Calu3 (cell line): ENCODE measurements around the gene SLC35E2B. TPM values are rescaled to one million over a fixed set of nuclear protein-coding genes. Genes with fewer than 3 reads are reported as not detected.

Experiments
- BruUV-seq: library from RNA; stranded (reverse); fragments of 400-500 nt; replicated peaks from 2 replicates; lab custom pipeline; 2021; lab: Mats Ljungman, UMichigan
- CTCF ChIA-PET: fragments of 300-600 bp; sonication (Branson Sonifier 250); formaldehyde crosslinking; loops from one replicate; lab custom pipeline; 2022; ENCODE audit warnings: antibody characterized with exemption; lab: Charles Lee
- DNase-seq: peaks from one replicate; pipeline ENCODE4 v3.0.0; 2022
- H3K27ac Mint-ChIP-seq: one replicate; pipeline ENCODE4 v1.8.0; 2022; ENCODE audit warnings: mixed read lengths; ENCODE audit not compliant: unreplicated experiment
- H3K27me3 Mint-ChIP-seq: one replicate; pipeline ENCODE4 v1.8.0; 2022; ENCODE audit warnings: mixed read lengths; ENCODE audit not compliant: unreplicated experiment
- H3K36me3 Mint-ChIP-seq: one replicate; pipeline ENCODE4 v1.8.0; 2022; ENCODE audit warnings: mild to moderate bottlenecking, moderate library complexity, mixed read lengths; ENCODE audit not compliant: insufficient read depth, unreplicated experiment
- H3K4me1 Mint-ChIP-seq: one replicate; pipeline ENCODE4 v1.8.0; 2022; ENCODE audit warnings: mild to moderate bottlenecking, low read depth, mixed read lengths; ENCODE audit not compliant: unreplicated experiment
- H3K4me3 Mint-ChIP-seq: one replicate; pipeline ENCODE4 v1.8.0; 2022; ENCODE audit warnings: mild to moderate bottlenecking, low read depth, moderate library complexity, mixed read lengths; ENCODE audit not compliant: unreplicated experiment
- H3K9me3 Mint-ChIP-seq: one replicate; pipeline ENCODE4 v1.8.0; 2022; ENCODE audit warnings: low read depth, mixed read lengths; ENCODE audit not compliant: unreplicated experiment
- CTCF ChIP-seq: fragments of 200-600 bp; IDR thresholded peaks from one replicate; pipeline ENCODE4 v1.8.0; 2022; ENCODE audit warnings: antibody characterized with exemption; ENCODE audit not compliant: unreplicated experiment
- intact Hi-C: fragments of 100-400 bp; cut with micrococcal nuclease; formaldehyde crosslinking; loops from one replicate; pipeline ENCODE4 v1.10.0; 2022; ENCODE audit not compliant: unreplicated experiment
- total RNA-seq: library from RNA; stranded (reverse); gene quantifications from 2 replicates; pipeline ENCODE4 v1.2.3, GENCODE V29; 2022

SLC35E2B gene
- total RNA-seq, 1 experiment from 2014 or later: 39.3 TPM

GRCh38 chr1:1625404-1625775 lies 67.2 kb downstream of the SLC35E2B start:
- Mint-ChIP-seq H3K9me3 (no peaks in the 10 kb centered on the region), H3K27me3 (no peaks in the 10 kb centered on the region), H3K36me3 (peaks cover 5% of the 10 kb centered on the region), H3K27ac (no peak overlapping the region), H3K4me3 (no peak overlapping the region), H3K4me1 (no peaks in the 10 kb centered on the region)
- intact Hi-C loops: no loop called here
- CTCF ChIA-PET: no interaction called here
- no peak for DNase-seq
- no peak for TF ChIP-seq CTCF
- BruUV-seq: no TSS peak

DNA sequence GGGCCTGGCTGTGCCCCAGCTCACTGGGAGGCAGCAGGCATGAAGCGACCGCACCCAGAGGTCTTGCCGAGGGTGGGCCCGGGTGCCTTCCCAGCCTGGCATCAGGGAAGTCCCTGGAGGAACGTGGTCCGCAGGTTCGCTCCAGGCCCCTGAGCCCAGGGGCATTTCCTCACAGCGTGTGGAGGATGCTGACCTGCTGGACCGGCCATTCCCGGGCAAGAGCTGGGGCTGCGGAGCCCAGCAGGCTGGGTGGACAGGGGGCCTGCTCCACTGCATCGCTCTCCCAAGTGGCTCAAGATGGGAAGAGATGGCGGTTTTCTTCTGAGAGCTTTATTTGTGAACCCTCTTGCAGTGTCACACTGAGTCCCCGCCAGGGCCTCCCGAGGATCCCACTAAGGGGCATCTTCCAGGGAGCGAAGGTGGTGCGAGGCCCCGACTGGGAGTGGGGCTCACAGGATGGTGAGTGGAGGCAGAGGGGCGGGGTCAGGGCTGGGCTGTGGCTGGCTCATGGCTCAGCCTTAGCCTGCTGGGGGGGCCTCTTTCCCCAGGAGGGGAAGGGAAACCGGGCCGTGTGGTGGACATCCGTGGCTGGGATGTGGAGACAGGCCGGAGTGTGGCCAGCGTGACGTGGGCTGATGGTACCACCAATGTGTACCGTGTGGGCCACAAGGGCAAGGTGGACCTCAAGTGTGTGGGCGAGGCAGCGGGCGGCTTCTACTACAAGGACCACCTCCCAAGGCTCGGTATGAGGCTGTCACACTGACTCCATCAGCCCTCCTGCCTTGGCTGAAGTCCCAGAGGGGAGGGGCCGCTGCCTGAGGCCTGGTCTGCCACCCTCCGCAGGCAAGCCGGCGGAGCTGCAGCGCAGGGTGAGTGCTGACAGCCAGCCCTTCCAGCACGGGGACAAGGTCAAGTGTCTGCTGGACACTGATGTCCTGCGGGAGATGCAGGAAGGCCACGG lies 67.9 kb downstream of the SLC35E2B start:
- Mint-ChIP-seq H3K27me3 (no peaks in the 10 kb centered on the region), H3K27ac (no peak overlapping the region), H3K36me3 (peaks cover 5% of the 10 kb centered on the region), H3K9me3 (no peaks in the 10 kb centered on the region), H3K4me3 (no peak overlapping the region), H3K4me1 (no peaks in the 10 kb centered on the region)
- no TSS peak for BruUV-seq
- intact Hi-C loops: no loop called here
- CTCF ChIA-PET: no interaction called here
- TF ChIP-seq CTCF: no peak
- DNase-seq: no peak

GRCh38 chr1:1623631-1624442 lies 68.8 kb downstream of the SLC35E2B start:
- BruUV-seq: no TSS peak

More at GRCh38 chr1:1623631-1624442, 68.8 kb downstream of the SLC35E2B start:
- Mint-ChIP-seq H3K9me3 (no peaks in the 10 kb centered on the region), H3K27ac (no peak overlapping the region), H3K4me1 (no peaks in the 10 kb centered on the region), H3K36me3 (peaks cover 5% of the 10 kb centered on the region), H3K27me3 (no peaks in the 10 kb centered on the region), H3K4me3 (no peak overlapping the region)
- intact Hi-C loops: no loop called here
- no peak for TF ChIP-seq CTCF
- DNase-seq: no peak
- CTCF ChIA-PET: no interaction called here
